Uterus (tissue), 2 donors: ENCODE measurements around the gene TRAPPC2B.

ENCODE experiments used
- POLR2A ChIP-seq, 2 donors: fragments of 450-650 bp; IDR thresholded peaks; one replicate each; pipeline ENCODE4 v1.6.1; 2016; ENCODE audit warnings: antibody characterized with exemption in 2 of 2, mild to moderate bottlenecking in 1 of 2, moderate library complexity in 1 of 2
- TF ChIP-seq, protein P1 (sequence below), 4 experiments: fragments of 200-600 bp in 2 of 4; fragments of 450-650 bp in 2 of 4; sonication (generic) in 2 of 4; IDR thresholded peaks; one replicate each; pipeline ENCODE4 v1.5.1; 2016 to 2019; ENCODE audit warnings: antibody characterized with exemption in 4 of 4, mild to moderate bottlenecking in 2 of 4, moderate library complexity in 1 of 4

DNA sequence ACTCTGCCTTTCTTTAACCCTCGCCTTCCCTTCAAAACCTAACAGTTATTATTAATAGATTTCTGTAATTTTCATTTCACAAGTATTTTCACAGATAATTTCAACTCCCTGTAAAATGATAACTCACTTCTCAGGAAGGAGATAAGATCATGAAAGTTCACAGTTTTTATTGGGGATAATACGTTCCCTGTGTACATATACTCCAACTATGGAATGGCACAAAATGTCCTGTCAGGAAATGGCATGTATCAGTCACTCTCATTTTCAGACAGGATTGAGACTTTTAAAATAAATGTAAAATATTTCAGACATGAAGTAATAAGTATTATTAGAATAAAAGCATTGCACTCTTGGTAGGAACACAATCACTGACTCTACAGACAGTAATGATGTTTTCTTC lies 932 bp upstream of the TRAPPC2B start:
- TF ChIP-seq, protein P1, sequence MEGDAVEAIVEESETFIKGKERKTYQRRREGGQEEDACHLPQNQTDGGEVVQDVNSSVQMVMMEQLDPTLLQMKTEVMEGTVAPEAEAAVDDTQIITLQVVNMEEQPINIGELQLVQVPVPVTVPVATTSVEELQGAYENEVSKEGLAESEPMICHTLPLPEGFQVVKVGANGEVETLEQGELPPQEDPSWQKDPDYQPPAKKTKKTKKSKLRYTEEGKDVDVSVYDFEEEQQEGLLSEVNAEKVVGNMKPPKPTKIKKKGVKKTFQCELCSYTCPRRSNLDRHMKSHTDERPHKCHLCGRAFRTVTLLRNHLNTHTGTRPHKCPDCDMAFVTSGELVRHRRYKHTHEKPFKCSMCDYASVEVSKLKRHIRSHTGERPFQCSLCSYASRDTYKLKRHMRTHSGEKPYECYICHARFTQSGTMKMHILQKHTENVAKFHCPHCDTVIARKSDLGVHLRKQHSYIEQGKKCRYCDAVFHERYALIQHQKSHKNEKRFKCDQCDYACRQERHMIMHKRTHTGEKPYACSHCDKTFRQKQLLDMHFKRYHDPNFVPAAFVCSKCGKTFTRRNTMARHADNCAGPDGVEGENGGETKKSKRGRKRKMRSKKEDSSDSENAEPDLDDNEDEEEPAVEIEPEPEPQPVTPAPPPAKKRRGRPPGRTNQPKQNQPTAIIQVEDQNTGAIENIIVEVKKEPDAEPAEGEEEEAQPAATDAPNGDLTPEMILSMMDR (IDR thresholded peaks at IDR 0.05), result no peak
- no peak for TF ChIP-seq POLR2A (IDR thresholded peaks at IDR 0.05)
